ENCODE results near the gene ESM1. TPM values are rescaled to one million over a fixed set of nuclear protein-coding genes. Genes with fewer than 3 reads are reported as not detected.

ESM1 gene
- total RNA-seq, 1 donor from 2014 or later: 0.35 TPM

DNA sequence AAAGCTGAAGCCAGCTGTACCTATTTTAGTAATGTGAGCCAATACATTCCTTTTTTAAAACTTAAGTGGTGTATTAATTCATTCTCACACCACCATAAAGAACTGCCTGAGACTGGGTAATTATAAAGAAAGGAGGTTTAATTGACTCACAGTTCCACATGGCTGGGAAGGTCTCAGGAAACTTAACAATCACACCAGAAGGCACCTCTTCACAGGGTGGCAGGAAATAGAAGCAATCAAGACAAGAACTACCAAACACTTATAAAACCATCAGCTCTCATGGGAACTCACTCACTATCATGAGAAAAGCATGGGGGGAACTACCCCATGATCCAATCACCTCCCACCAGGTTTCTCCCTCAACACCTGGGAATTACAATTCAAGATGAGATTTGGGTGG lies 21.0 kb downstream of the ESM1 start:
- TF ChIP-seq, protein P1, sequence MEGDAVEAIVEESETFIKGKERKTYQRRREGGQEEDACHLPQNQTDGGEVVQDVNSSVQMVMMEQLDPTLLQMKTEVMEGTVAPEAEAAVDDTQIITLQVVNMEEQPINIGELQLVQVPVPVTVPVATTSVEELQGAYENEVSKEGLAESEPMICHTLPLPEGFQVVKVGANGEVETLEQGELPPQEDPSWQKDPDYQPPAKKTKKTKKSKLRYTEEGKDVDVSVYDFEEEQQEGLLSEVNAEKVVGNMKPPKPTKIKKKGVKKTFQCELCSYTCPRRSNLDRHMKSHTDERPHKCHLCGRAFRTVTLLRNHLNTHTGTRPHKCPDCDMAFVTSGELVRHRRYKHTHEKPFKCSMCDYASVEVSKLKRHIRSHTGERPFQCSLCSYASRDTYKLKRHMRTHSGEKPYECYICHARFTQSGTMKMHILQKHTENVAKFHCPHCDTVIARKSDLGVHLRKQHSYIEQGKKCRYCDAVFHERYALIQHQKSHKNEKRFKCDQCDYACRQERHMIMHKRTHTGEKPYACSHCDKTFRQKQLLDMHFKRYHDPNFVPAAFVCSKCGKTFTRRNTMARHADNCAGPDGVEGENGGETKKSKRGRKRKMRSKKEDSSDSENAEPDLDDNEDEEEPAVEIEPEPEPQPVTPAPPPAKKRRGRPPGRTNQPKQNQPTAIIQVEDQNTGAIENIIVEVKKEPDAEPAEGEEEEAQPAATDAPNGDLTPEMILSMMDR (conservative IDR thresholded peaks at IDR 0.05; ENCODE audit: low read depth, low read length): no peak
- no peak for DNase-seq (ENCODE audit: low read depth)
- H3K4me3 ChIP-seq (ENCODE audit: low read depth, low read length): no peak overlapping the region

- DNase-seq (ENCODE audit: low read depth): no peak
- TF ChIP-seq, protein P1 (conservative IDR thresholded peaks at IDR 0.05; ENCODE audit: low read depth, low read length): peak; percentile 64
- no peak overlapping the region for H3K4me3 ChIP-seq (ENCODE audit: low read depth, low read length)
These were observed 25.5 kb downstream of the ESM1 start for GRCh38 chr5:54959673-54960418.

GRCh38 chr5:54956922-54957321 lies 28.5 kb downstream of the ESM1 start:
- TF ChIP-seq, protein P1 (conservative IDR thresholded peaks at IDR 0.05; ENCODE audit: low read depth, low read length): no peak
- H3K4me3 ChIP-seq (ENCODE audit: low read depth, low read length): no peak overlapping the region
- no peak for DNase-seq (ENCODE audit: low read depth)

GRCh38 chr5:54947187-54947586 lies 38.2 kb downstream of the ESM1 start:
- TF ChIP-seq, protein P1 (conservative IDR thresholded peaks at IDR 0.05; ENCODE audit: low read depth, low read length): no peak
- no peak overlapping the region for H3K4me3 ChIP-seq (ENCODE audit: low read depth, low read length)
- no peak for DNase-seq (ENCODE audit: low read depth)

DNA sequence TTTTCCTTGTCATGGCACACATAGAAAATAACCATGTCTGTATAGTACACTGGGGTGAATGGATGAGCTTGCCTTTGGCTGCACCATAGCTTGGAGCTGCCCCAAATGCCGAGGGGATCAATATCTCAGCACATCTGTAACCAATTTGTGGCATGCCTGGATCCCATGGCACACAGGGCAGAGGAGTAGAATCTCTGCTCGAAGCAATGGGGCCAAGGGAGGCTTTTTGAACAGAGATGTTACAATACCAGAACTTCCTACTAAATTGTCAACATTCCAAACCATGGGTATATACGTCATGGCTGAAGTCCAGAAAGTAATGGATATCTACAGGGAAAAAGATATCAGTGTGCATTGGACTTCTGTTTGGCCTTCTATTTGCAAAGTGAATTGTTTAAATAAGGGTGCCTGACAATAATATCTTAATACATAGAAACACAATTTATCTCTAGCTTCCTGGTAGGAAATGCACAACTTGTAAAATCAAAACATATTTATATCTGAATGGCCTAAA lies 39.0 kb downstream of the ESM1 start:
- H3K4me3 ChIP-seq (ENCODE audit: low read depth, low read length): no peak overlapping the region
- TF ChIP-seq, protein P1 (conservative IDR thresholded peaks at IDR 0.05; ENCODE audit: low read depth, low read length): no peak
- no peak for DNase-seq (ENCODE audit: low read depth)

GRCh38 chr5:54944364-54944763 lies 41.0 kb downstream of the ESM1 start:
- DNase-seq (ENCODE audit: low read depth): no peak
- H3K4me3 ChIP-seq (ENCODE audit: low read depth, low read length): no peak overlapping the region
- TF ChIP-seq, protein P1 (conservative IDR thresholded peaks at IDR 0.05; ENCODE audit: low read depth, low read length): peak; percentile 77

Data from epithelial cell of proximal tubule (primary cell).